Neural progenitor cell (in vitro differentiated cells): ENCODE measurements around the gene MORC2.

Experiments used
- EZH2 ChIP-seq: fragments of 200-600 bp; sonication (generic); IDR thresholded peaks from 2 replicates; pipeline ENCODE4 v1.6.1; 2017; ENCODE audit warnings: antibody characterized with exemption, mild to moderate bottlenecking, moderate library complexity
- EZH2phosphoT487 ChIP-seq: fragments of 200-600 bp; sonication (generic); IDR thresholded peaks from 2 replicates; pipeline ENCODE4 v1.6.1; 2017; ENCODE audit warnings: antibody characterized with exemption
- TF ChIP-seq, protein P1 (sequence below): fragments of 200-600 bp; sonication (generic); IDR thresholded peaks from 2 replicates; pipeline ENCODE4 v1.5.1; 2017; ENCODE audit warnings: antibody characterized with exemption, mild to moderate bottlenecking

DNA sequence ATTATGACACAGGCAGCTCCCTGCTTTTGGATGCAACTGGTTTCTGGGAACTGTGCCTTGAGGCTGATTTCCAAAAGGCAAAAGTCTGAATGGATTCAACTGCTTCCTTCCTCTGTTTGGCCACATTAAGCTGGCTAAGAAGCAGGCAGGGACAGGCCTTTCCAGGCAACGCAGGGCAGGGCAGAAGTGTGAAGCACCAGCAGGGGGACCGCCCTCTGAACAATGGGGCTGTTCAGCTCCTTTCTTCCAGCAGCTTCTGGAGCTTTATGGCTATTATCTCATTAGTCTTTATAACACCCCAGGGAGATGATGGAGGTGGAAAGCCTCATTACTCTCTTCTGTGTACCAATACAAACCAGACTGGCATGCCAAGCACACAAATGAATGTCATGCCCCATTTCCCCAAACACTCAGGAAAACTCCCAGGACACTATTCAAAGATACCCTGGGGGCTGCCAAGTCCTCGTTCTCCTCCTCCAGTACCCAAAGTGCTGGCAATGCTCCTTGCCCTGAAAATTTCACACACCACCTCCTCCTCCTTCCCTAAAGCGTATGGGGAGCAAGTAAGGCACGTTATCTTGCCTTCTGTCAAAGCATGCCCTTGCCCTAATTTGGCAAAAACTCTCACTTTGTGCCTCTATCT, 21.3 kb downstream of the MORC2 start:
- TF ChIP-seq, protein P1, sequence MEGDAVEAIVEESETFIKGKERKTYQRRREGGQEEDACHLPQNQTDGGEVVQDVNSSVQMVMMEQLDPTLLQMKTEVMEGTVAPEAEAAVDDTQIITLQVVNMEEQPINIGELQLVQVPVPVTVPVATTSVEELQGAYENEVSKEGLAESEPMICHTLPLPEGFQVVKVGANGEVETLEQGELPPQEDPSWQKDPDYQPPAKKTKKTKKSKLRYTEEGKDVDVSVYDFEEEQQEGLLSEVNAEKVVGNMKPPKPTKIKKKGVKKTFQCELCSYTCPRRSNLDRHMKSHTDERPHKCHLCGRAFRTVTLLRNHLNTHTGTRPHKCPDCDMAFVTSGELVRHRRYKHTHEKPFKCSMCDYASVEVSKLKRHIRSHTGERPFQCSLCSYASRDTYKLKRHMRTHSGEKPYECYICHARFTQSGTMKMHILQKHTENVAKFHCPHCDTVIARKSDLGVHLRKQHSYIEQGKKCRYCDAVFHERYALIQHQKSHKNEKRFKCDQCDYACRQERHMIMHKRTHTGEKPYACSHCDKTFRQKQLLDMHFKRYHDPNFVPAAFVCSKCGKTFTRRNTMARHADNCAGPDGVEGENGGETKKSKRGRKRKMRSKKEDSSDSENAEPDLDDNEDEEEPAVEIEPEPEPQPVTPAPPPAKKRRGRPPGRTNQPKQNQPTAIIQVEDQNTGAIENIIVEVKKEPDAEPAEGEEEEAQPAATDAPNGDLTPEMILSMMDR: peak; percentile 47
- TF ChIP-seq EZH2 (no peak), EZH2phosphoT487 (no peak)
